GM19239 (cell line): ENCODE results near the gene MGMT.

ENCODE experiments used
- DNase-seq: peaks from one replicate; pipeline ENCODE4 v3.0.0; 2011; ENCODE audit warnings: low spot score; ENCODE audit not compliant: insufficient read length
- FAIRE-seq: peaks from 2 replicates; lab custom pipeline; 2011; peaks lifted over from hg19 to GRCh38; lab: Jason Lieb, UNC

Gene MGMT

GRCh38 chr10:129449893-129450292 lies 17.1 kb upstream of the MGMT start:
- no peak for FAIRE-seq

GRCh38 chr10:129450391-129450790 lies 16.6 kb upstream of the MGMT start:
- DNase-seq (no peak), FAIRE-seq (no peak)

More at GRCh38 chr10:129449893-129450292, 17.1 kb upstream of the MGMT start:
- no peak for DNase-seq

GRCh38 chr10:129455625-129456024 lies 11.4 kb upstream of the MGMT start:
- DNase-seq: no peak
- FAIRE-seq: no peak

- FAIRE-seq: no peak
Measured at GRCh38 chr10:129459762-129460539, 7.1 kb upstream of the MGMT start.

GRCh38 chr10:129462257-129462795 lies 4.7 kb upstream of the MGMT start:
- FAIRE-seq: no peak

More at GRCh38 chr10:129459762-129460539, 7.1 kb upstream of the MGMT start:
- DNase-seq: no peak

GRCh38 chr10:129464251-129464650 lies 2.8 kb upstream of the MGMT start:
- no peak for DNase-seq
- no peak for FAIRE-seq

More at GRCh38 chr10:129462257-129462795, 4.7 kb upstream of the MGMT start:
- DNase-seq: no peak

- peak; percentile 64 for FAIRE-seq
- DNase-seq: no peak
Measured at GRCh38 chr10:129465796-129466702, 992 bp upstream of the MGMT start.

GRCh38 chr10:129467359-129468064 lies 471 bp downstream of the MGMT start:
- DNase-seq (no peak), FAIRE-seq (peak; percentile 31)

- FAIRE-seq (no peak), DNase-seq (no peak)
Measured at GRCh38 chr10:129468187-129468586, 1.1 kb downstream of the MGMT start.

GRCh38 chr10:129470103-129470851 lies 3.2 kb downstream of the MGMT start:
- DNase-seq (no peak), FAIRE-seq (no peak)

- FAIRE-seq (no peak), DNase-seq (no peak)
Measured at GRCh38 chr10:129471447-129472175, 4.6 kb downstream of the MGMT start.

- DNase-seq: no peak
Measured at GRCh38 chr10:129472696-129473555, 5.9 kb downstream of the MGMT start.

GRCh38 chr10:129474642-129475041 lies 7.6 kb downstream of the MGMT start:
- FAIRE-seq (no peak), DNase-seq (no peak)

More at GRCh38 chr10:129472696-129473555, 5.9 kb downstream of the MGMT start:
- no peak for FAIRE-seq

GRCh38 chr10:129476431-129476830 lies 9.4 kb downstream of the MGMT start:
- FAIRE-seq (no peak), DNase-seq (no peak)

- DNase-seq (no peak), FAIRE-seq (no peak)
Measured at GRCh38 chr10:129477051-129477450, 10.0 kb downstream of the MGMT start.

GRCh38 chr10:129481641-129482040 lies 14.6 kb downstream of the MGMT start:
- DNase-seq (no peak), FAIRE-seq (no peak)

GRCh38 chr10:129483430-129484010 lies 16.5 kb downstream of the MGMT start:
- DNase-seq: no peak
- FAIRE-seq: no peak

- DNase-seq (no peak), FAIRE-seq (no peak)
Measured at GRCh38 chr10:129486805-129487204, 19.8 kb downstream of the MGMT start.
